ENCODE results near the gene LUZP2.

- TF ChIP-seq CTCF (conservative IDR thresholded peaks at IDR 0.05; ENCODE audit: low read depth, low read length) (no peak), EZH2 (IDR thresholded peaks at IDR 0.05; ENCODE audit: low read length, unreplicated experiment) (no peak), EZH2phosphoT487 (IDR thresholded peaks at IDR 0.05; ENCODE audit: borderline replicate concordance, low read length) (no peak)
These were observed 70.5 kb downstream of the LUZP2 start for GRCh38 chr11:24567380-24567779.

Data from PC-3 (cell line).